Measurements from ENCODE around the gene SLC16A13. TPM values are rescaled to one million over a fixed set of nuclear protein-coding genes. Genes with fewer than 3 reads are reported as not detected.

Gene SLC16A13
- total and polyA plus RNA-seq, 2 donors (not counting 1 experiment from before 2014, with no cell fraction given), result 7.4 to 21.9 TPM

DNA sequence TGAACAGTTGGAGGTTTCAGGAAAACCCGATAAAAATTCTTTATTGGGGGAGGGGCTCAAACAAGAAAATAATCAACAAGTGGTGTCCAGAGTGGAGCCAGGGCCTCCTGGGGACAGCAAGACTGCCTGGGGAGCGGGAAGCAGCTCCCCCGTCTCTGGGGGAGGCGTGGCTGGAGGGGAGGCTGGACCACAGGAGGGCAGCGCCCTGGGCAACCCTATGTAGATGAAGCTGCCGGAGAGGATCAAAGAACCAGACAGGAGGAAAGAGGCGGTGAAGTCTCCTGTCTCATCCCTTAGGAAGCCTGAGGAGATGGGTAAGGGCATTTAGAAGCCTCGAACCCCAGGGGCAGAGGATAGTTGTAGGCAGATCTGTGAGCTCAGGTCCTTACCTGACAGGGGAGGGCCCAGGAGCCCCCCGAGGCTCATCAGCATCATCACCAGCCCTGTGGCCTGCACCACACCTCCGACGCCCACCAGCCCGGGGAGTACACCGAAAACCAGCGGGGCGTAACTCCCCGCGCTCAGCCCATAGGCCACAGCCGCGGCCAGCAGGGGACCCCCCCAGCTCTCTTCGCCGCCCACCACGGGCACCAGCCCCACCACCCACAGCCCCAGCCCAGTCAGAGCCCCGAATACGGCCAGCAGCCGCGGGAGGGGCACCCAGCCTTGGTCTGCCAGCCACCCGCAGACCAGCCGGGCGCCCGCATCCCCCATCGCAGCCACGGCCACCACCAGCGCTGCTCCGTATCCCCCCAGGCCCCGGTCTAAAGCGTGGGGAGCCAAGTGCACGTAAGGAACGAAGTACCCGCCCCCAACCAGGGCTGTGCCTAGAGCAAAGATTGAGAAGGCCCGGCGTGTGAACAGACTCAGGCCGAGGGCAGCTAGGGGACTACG, 6.0 kb downstream of the SLC16A13 start:
- Histone ChIP-seq H2AFZ (ENCODE audit: insufficient read depth, low read depth, low read length, poor library complexity, severe bottlenecking) (peak overlapping the region; percentile 73), H4K20me1 (ENCODE audit: control insufficient read depth, insufficient read depth, low read length, poor library complexity, severe bottlenecking) (no peaks in the 10 kb centered on the region), H3K36me3 (replicated peaks in 1 of 2; ENCODE audit: control extremely low read depth in 1 of 2, control insufficient read depth in 1 of 2, extremely low read depth in 1 of 2, insufficient read depth in 2 of 2, low read length in 1 of 2) (peaks cover 0 to 2% of the 10 kb centered on the region in 2 experiments), H3K4me3 (ENCODE audit: control extremely low read depth in 1 of 5, extremely low read depth in 1 of 5, insufficient read depth in 1 of 5, low read depth in 2 of 5, low read length in 4 of 5) (peak overlapping the region in 4 of 5 experiments; percentile 46 to 77 (median 65)), H3K4me1 (ENCODE audit: control insufficient read depth in 2 of 2, insufficient read depth in 2 of 2, low read length in 2 of 2) (peaks cover 36 to 51% of the 10 kb centered on the region in 2 donors), H3K4me2 (replicated peaks; ENCODE audit: low read depth, low read length, poor library complexity, severe bottlenecking) (peak overlapping the region; percentile 99), H3K9ac (ENCODE audit: low read length) (peak overlapping the region; percentile 76), H3K27me3 (replicated peaks in 1 of 4; ENCODE audit: control extremely low read depth in 1 of 4, control insufficient read depth in 3 of 4, insufficient read depth in 4 of 4, low read length in 3 of 4) (peaks cover 0 to 4% (median 0%) of the 10 kb centered on the region in 4 experiments), H3K79me2 (ENCODE audit: control insufficient read depth, insufficient read depth, low read length) (peaks cover under 1% of the 10 kb centered on the region), H3K27ac (ENCODE audit: low read length in 2 of 2) (peak overlapping the region; percentile 24 to 74), H3K9me3 (ENCODE audit: control extremely low read depth in 1 of 3, control insufficient read depth in 2 of 3, insufficient read depth in 1 of 3, low read length in 2 of 3) (peaks cover 0 to 8% (median 0%) of the 10 kb centered on the region in 3 donors)
- peak overlapping the region; percentile 85 for H3K27ac Mint-ChIP-seq
- no peak for TF ChIP-seq EZH2 (IDR thresholded peaks at IDR 0.05; ENCODE audit: borderline replicate concordance, insufficient read depth, low read depth, low read length, poor library complexity, severe bottlenecking)
- TF ChIP-seq, protein P1, sequence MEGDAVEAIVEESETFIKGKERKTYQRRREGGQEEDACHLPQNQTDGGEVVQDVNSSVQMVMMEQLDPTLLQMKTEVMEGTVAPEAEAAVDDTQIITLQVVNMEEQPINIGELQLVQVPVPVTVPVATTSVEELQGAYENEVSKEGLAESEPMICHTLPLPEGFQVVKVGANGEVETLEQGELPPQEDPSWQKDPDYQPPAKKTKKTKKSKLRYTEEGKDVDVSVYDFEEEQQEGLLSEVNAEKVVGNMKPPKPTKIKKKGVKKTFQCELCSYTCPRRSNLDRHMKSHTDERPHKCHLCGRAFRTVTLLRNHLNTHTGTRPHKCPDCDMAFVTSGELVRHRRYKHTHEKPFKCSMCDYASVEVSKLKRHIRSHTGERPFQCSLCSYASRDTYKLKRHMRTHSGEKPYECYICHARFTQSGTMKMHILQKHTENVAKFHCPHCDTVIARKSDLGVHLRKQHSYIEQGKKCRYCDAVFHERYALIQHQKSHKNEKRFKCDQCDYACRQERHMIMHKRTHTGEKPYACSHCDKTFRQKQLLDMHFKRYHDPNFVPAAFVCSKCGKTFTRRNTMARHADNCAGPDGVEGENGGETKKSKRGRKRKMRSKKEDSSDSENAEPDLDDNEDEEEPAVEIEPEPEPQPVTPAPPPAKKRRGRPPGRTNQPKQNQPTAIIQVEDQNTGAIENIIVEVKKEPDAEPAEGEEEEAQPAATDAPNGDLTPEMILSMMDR (IDR thresholded peaks at IDR 0.05), result no peak
- no peak for ATAC-seq (ENCODE audit: low read depth)
- DNase-seq, result peak; percentile 68
- 21% methylated on average over 42 of the region's 43 CpGs for WGBS (ENCODE audit: insufficient coverage)
- CTCF ChIA-PET, result interaction anchor here (0.7 to 14.5 kb wide), 6 partner anchors 10 to 127 kb away, joined by 3 to 584 read pairs (median 4); no protein-coding TSS in a partner anchor
- H3K27me3 Mint-ChIP-seq, result no peaks in the 10 kb centered on the region
- intact Hi-C loops (cut with micrococcal nuclease), result loop anchor here (10.0 kb wide), 1 partner anchor 543 kb away; the partner anchor contains the start of gene MPDU1
- peak overlapping the region; percentile 86 for H3K4me3 Mint-ChIP-seq
- H3K9me3 Mint-ChIP-seq (ENCODE audit: insufficient read depth), result no peaks in the 10 kb centered on the region
- POLR2A ChIA-PET, result interaction anchor here (0.6 to 0.9 kb wide), 4 partner anchors 11 to 131 kb away, joined by 3 to 6 read pairs (median 3); no protein-coding TSS in a partner anchor
- peaks cover 51% of the 10 kb centered on the region for H3K4me1 Mint-ChIP-seq

Data from B cell (primary cell).